Natural killer cell (primary cell): Measurements from ENCODE around the gene APLF. TPM values are rescaled to one million over a fixed set of nuclear protein-coding genes. Genes with fewer than 3 reads are reported as not detected.

Experiments used
- ATAC-seq, 3 donors: fragments of 150-1000 bp in 2 of 3; fragments of 200-7000 bp in 1 of 3; cut with Tn5 transposase; 1 replicate in 1 of 3; 2 replicates in 2 of 3; pipeline ENCODE4 v1.10.0; 2021; ENCODE audit warnings: mild to moderate bottlenecking in 2 of 3, moderate library complexity in 2 of 3
- DNase-seq, 2 donors: peaks; one replicate each; pipeline versions ENCODE4 v3.0.0 to v3.0.0-alpha.2; 2013 to 2021; ENCODE audit warnings: mixed read lengths in 1 of 2
- H3K27ac ChIP-seq: one replicate; pipeline ENCODE4 v1.5.1; 2013; ENCODE audit warnings: mild to moderate bottlenecking, low read length
- H3K27me3 ChIP-seq: one replicate; pipeline ENCODE4 v1.6.1; 2013; ENCODE audit warnings: low read length; ENCODE audit not compliant: control insufficient read depth, insufficient read depth
- H3K36me3 ChIP-seq: one replicate; pipeline ENCODE4 v1.6.1; 2013; ENCODE audit warnings: low read length; ENCODE audit not compliant: control insufficient read depth, insufficient read depth
- H3K4me1 ChIP-seq: one replicate; pipeline ENCODE4 v1.6.1; 2013; ENCODE audit warnings: low read length; ENCODE audit not compliant: control insufficient read depth, insufficient read depth
- H3K4me3 ChIP-seq: one replicate; pipeline ENCODE4 v1.5.1; 2013; ENCODE audit warnings: low read length
- H3K9me3 ChIP-seq: one replicate; pipeline ENCODE4 v1.6.1; 2013; ENCODE audit warnings: low read length; ENCODE audit not compliant: control insufficient read depth, insufficient read depth
- H3K27ac Mint-ChIP-seq, 2 donors: one replicate each; pipeline ENCODE4 v1.8.0; 2022; ENCODE audit warnings: mild to moderate bottlenecking in 2 of 2, mixed read lengths in 2 of 2, moderate library complexity in 1 of 2
- H3K27me3 Mint-ChIP-seq, 2 donors: one replicate each; pipeline ENCODE4 v1.8.0; 2022; ENCODE audit warnings: low read depth in 2 of 2, mixed read lengths in 2 of 2
- H3K36me3 Mint-ChIP-seq: one replicate; pipeline ENCODE4 v1.8.0; 2022; ENCODE audit warnings: mixed read lengths
- H3K4me1 Mint-ChIP-seq, 2 donors: one replicate each; pipeline ENCODE4 v1.8.0; 2022; ENCODE audit warnings: mixed read lengths in 2 of 2
- H3K4me3 Mint-ChIP-seq: one replicate; pipeline ENCODE4 v1.8.0; 2022; ENCODE audit warnings: mild to moderate bottlenecking, moderate library complexity, mixed read lengths
- H3K9me3 Mint-ChIP-seq, 2 donors: one replicate each; pipeline ENCODE4 v1.8.0; 2022; ENCODE audit warnings: mixed read lengths in 2 of 2
- WGBS: methylation state at CpG from one replicate; pipeline ENCODE4 v1.1.7; 2013; ENCODE audit warnings: missing lambda C conversion rate; ENCODE audit not compliant: insufficient coverage; 5-methylcytosine and 5-hydroxymethylcytosine counted together
- intact Hi-C: fragments of 100-400 bp; cut with micrococcal nuclease; formaldehyde crosslinking; loops from one replicate; pipeline ENCODE4 v1.14.2; 2022
- total RNA-seq, 4 donors: library from RNA; stranded (reverse); fragments of 120-200 nt in 1 of 4; gene quantifications; one replicate each; pipeline versions ENCODE4 v1.2.3 to v1.2.4, GENCODE V29; 2013 to 2022
- TF ChIP-seq, protein P1 (sequence below): fragments of 200-600 bp; IDR thresholded peaks from one replicate; pipeline ENCODE4 v1.8.0; 2022; ENCODE audit warnings: antibody characterized with exemption

The APLF gene
- total RNA-seq, 3 donors from 2014 or later (not counting 1 experiment from before 2014, with no cell fraction given) = 2.2 to 4.3 (median 3.8) TPM

DNA sequence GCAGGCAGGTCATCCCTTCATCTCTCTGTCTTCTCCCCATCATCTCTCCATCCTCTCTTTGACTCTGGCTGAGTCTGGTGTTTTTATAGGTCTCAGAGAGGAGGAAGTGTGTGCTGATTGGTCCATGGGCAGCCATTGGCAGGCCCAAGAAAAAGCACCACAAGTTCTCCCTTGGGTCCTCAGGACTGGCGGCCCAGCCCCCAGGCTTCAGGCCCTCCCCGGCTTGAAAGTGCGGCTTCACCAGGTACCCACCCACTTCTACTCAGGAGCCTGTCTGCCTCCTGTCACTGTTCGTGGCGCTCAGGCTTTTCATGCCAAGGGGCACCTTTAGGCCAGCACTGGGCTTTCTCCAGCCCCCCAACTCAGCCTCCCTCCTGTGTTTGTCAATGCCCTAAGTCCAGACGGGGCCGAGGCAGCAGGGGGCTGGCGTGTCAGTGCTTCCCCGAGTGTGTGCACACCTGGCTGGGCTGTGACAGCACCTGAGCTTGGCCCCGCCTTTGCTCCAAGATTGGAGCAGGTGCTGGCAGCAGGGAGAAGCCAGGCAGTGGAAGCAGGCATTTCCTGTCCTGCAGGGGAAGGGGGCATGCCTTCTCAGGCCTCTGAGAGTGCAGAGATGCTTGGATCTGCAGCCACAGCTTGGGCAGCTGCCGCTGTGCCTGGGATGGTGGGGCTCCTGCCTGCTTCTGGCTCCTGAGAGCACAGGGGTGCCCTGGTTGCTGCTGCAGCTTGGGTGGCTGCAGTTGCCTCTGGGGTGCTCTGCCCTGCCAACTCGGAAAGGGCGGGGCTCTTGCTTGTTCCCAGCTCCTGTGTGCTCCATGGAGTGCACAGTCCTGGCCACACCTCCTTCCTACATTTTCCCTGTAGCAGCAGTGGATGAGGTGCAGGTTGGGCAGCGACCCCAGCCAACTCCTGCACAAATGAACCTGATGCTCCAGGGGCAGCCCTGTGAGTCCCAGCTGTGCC, 34.4 kb upstream of the APLF start:
- H3K9me3 ChIP-seq = no peaks in the 10 kb centered on the region
- H3K4me1 Mint-ChIP-seq = peaks cover 32 to 39% of the 10 kb centered on the region in 2 donors
- peaks cover 21% of the 10 kb centered on the region for H3K4me1 ChIP-seq
- H3K27me3 ChIP-seq = no peaks in the 10 kb centered on the region
- H3K27ac ChIP-seq = no peak overlapping the region
- no peaks in the 10 kb centered on the region for H3K9me3 Mint-ChIP-seq
- H3K4me3 ChIP-seq = no peak overlapping the region
- H3K27ac Mint-ChIP-seq = no peak overlapping the region
- no peak overlapping the region for H3K4me3 Mint-ChIP-seq
- no peaks in the 10 kb centered on the region for H3K36me3 ChIP-seq
- no peak for ATAC-seq
- intact Hi-C loops = no loop called here
- no peaks in the 10 kb centered on the region for H3K27me3 Mint-ChIP-seq
- 86% methylated on average over 14 of the region's 14 CpGs for WGBS
- H3K36me3 Mint-ChIP-seq = no peaks in the 10 kb centered on the region
- DNase-seq = no peak
- TF ChIP-seq, protein P1, sequence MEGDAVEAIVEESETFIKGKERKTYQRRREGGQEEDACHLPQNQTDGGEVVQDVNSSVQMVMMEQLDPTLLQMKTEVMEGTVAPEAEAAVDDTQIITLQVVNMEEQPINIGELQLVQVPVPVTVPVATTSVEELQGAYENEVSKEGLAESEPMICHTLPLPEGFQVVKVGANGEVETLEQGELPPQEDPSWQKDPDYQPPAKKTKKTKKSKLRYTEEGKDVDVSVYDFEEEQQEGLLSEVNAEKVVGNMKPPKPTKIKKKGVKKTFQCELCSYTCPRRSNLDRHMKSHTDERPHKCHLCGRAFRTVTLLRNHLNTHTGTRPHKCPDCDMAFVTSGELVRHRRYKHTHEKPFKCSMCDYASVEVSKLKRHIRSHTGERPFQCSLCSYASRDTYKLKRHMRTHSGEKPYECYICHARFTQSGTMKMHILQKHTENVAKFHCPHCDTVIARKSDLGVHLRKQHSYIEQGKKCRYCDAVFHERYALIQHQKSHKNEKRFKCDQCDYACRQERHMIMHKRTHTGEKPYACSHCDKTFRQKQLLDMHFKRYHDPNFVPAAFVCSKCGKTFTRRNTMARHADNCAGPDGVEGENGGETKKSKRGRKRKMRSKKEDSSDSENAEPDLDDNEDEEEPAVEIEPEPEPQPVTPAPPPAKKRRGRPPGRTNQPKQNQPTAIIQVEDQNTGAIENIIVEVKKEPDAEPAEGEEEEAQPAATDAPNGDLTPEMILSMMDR = no peak

DNA sequence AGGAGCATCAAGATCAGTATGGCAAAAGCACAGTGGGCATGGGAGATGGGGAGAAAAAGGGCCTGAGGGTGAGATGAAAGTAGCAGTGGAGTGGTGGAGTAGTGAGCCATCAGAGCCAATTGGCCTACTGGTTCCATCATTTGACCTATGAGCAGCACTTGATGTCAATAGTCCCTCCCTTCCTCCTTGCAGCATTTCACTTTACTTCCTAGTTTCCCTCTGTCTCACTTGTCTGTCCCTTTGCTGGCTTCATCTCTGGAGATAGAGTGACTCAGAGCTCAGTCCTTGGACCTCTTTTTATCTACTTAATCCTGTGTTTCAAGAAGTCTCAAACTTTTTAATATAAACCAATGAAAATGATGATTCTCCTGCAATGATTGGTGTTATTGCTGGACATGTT, 32.4 kb upstream of the APLF start:
- Mint-ChIP-seq H3K27me3 (no peaks in the 10 kb centered on the region), H3K9me3 (no peaks in the 10 kb centered on the region), H3K36me3 (no peaks in the 10 kb centered on the region), H3K27ac (peak overlapping the region in 1 of 2 donors; percentile 36), H3K4me3 (no peak overlapping the region), H3K4me1 (peaks cover 45 to 51% of the 10 kb centered on the region in 2 donors)
- no peak overlapping the region for H3K4me3 ChIP-seq
- DNase-seq (no peak), ATAC-seq (no peak)
- no peaks in the 10 kb centered on the region for H3K9me3 ChIP-seq
- H3K4me1 ChIP-seq = peaks cover 26% of the 10 kb centered on the region
- intact Hi-C loops = no loop called here
- no peaks in the 10 kb centered on the region for H3K27me3 ChIP-seq
- TF ChIP-seq, protein P1 = no peak
- H3K27ac ChIP-seq = no peak overlapping the region
- H3K36me3 ChIP-seq = no peaks in the 10 kb centered on the region

DNA sequence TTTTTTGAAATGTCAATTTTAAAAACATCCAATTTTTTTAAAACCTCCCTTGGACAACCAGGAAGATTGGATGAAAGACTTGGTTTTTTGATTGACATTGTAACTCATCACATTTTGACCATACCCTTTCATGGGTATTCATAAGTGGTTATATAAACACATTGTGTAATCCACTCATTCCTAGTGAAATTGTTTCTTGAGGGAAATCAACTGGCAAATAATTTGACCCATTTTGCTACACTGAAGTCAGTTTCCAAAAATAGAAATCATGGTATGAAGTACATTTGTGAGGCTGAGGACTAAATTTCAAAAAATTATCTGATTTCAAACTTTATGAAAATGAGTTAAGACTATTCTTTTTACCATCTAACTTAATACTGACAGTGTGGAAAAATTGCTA, 31.8 kb upstream of the APLF start:
- Mint-ChIP-seq H3K27me3 (no peaks in the 10 kb centered on the region), H3K36me3 (no peaks in the 10 kb centered on the region), H3K4me1 (peaks cover 51 to 54% of the 10 kb centered on the region in 2 donors), H3K27ac (peak overlapping the region in 1 of 2 donors; percentile 36), H3K9me3 (no peaks in the 10 kb centered on the region), H3K4me3 (no peak overlapping the region)
- Histone ChIP-seq H3K27ac (no peak overlapping the region), H3K36me3 (no peaks in the 10 kb centered on the region), H3K4me1 (peaks cover 32% of the 10 kb centered on the region), H3K27me3 (no peaks in the 10 kb centered on the region), H3K4me3 (no peak overlapping the region), H3K9me3 (no peaks in the 10 kb centered on the region)
- ATAC-seq (no peak), DNase-seq (no peak)
- intact Hi-C loops = no loop called here
- TF ChIP-seq, protein P1 = no peak
